Measurements from ENCODE around the gene CNOT2.
"Not testable (repeated sequence)": the region's sequence is repeated elsewhere in the genome, so short reads cannot be mapped to it uniquely, and the experiment has no call there.

CNOT2 gene

DNA sequence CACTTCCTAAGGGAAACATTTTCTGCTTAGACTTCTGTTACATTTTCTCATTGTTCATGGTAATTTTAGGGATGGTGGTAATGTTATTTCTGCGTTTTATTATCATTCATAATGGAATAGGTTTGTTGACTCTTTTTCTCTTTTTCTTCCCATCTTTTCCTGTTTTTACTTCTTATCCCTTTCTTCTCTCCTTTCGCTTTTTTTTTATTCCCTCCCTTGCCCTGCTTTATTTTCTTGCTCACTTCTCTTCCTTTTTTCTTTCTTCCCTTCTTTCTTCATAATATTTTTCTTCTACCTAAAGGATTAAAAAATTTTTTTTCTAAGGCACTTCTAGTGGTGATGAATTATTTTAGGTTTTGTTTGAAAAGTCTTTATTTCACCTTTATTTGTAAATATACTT, 45.6 kb downstream of the CNOT2 start:
- H3K9me3 Mint-ChIP-seq = no peaks in the 10 kb centered on the region
- no peak overlapping the region for H3K27ac Mint-ChIP-seq
- ATAC-seq (replicated peaks) = no peak
- no peaks in the 10 kb centered on the region for H3K27me3 Mint-ChIP-seq
- H3K4me3 Mint-ChIP-seq = no peak overlapping the region
- H3K36me3 Mint-ChIP-seq (ENCODE audit: insufficient read depth) = peaks cover 36% of the 10 kb centered on the region
- H3K4me1 Mint-ChIP-seq (ENCODE audit: low read depth in 2 of 2) = peaks cover 24 to 48% of the 10 kb centered on the region in 2 donors
- DNase-seq = no peak

- H3K4me1 Mint-ChIP-seq (ENCODE audit: low read depth in 2 of 2) = peaks cover 27 to 57% of the 10 kb centered on the region in 2 donors
- peaks cover 23% of the 10 kb centered on the region for H3K36me3 Mint-ChIP-seq (ENCODE audit: insufficient read depth)
- no peak overlapping the region for H3K4me3 Mint-ChIP-seq
- ATAC-seq (replicated peaks) (no peak), DNase-seq (no peak)
- no peaks in the 10 kb centered on the region for H3K9me3 Mint-ChIP-seq
- no peaks in the 10 kb centered on the region for H3K27me3 Mint-ChIP-seq
- peak overlapping the region; percentile 7 to 41 for H3K27ac Mint-ChIP-seq
These were observed 46.9 kb downstream of the CNOT2 start for GRCh38 chr12:70290116-70290515.

GRCh38 chr12:70292017-70292776, 49.0 kb downstream of the CNOT2 start:
- no peak for DNase-seq
- Mint-ChIP-seq H3K4me1 (ENCODE audit: low read depth in 2 of 2) (peaks cover 22 to 52% of the 10 kb centered on the region in 2 donors), H3K27ac (peak overlapping the region in 1 of 2 donors; percentile 16), H3K9me3 (no peaks in the 10 kb centered on the region), H3K36me3 (ENCODE audit: insufficient read depth) (peaks cover 17% of the 10 kb centered on the region), H3K27me3 (no peaks in the 10 kb centered on the region), H3K4me3 (no peak overlapping the region)
- ATAC-seq (replicated peaks) = no peak

DNA sequence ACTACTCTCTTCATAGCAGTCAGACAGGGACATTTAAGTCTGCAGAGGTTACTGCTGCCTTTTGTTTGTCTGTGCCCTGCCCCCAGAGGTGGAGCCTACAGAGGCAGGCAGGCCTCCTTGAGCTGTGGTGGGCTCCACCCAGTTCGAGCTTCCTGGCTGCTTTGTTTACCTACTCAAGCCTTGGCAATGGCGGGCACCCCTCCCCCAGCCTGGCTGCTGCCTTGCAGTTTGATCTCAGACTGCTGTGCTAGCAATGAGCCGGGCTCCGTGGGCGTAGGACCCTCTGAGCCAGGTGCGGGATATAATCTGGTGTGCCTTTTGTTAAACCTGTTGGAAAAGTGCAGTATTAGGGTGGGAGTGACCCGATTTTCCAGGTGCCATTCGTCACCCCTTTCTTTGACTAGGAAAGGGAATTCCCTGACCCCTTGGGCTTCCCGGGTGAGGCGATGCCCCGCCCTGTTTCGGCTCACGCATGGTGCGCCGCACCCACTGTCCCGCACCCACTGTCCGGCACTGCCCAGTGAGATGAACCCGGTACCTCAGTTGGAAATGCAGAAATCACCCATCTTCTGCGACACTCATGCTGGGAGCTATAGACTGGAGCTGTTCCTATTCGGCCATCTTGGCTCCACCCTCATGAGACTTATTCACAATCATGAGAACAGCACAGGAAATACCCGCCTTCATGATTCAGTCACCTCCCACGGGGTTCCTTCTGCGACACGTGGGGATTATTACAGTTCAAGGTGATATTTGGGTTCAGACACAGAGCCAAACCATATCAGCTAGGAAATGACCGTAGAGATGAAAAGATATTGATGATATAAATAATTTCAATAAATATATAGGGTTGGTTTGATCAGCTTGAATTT, 61.7 kb downstream of the CNOT2 start:
- H3K27me3 Mint-ChIP-seq; H3K9me3 Mint-ChIP-seq; H3K36me3 Mint-ChIP-seq (ENCODE audit: insufficient read depth): not testable (repeated sequence)
- DNase-seq (peak; percentile 10 to 26 (median 22)), ATAC-seq (replicated peaks) (peak; percentile 93)
- H3K4me3 Mint-ChIP-seq = peak overlapping the region; percentile 39 to 53
- H3K27ac Mint-ChIP-seq = peak overlapping the region in 1 of 2 donors; percentile 74
- peaks cover 27 to 57% of the 10 kb centered on the region in 2 donors for H3K4me1 Mint-ChIP-seq (ENCODE audit: low read depth in 2 of 2)

- Mint-ChIP-seq H3K4me1 (ENCODE audit: low read depth in 2 of 2) (peaks cover 29 to 60% of the 10 kb centered on the region in 2 donors), H3K4me3 (no peak overlapping the region), H3K36me3 (ENCODE audit: insufficient read depth) (peaks cover 7% of the 10 kb centered on the region), H3K27ac (no peak overlapping the region), H3K27me3 (no peaks in the 10 kb centered on the region), H3K9me3 (no peaks in the 10 kb centered on the region)
- ATAC-seq (replicated peaks) (no peak), DNase-seq (no peak)
These were observed 62.6 kb downstream of the CNOT2 start for GRCh38 chr12:70305794-70306193.

- peaks cover 7% of the 10 kb centered on the region for H3K36me3 Mint-ChIP-seq (ENCODE audit: insufficient read depth)
- ATAC-seq (replicated peaks) (no peak), DNase-seq (no peak)
- peaks cover 29 to 52% of the 10 kb centered on the region in 2 donors for H3K4me1 Mint-ChIP-seq (ENCODE audit: low read depth in 2 of 2)
- no peak overlapping the region for H3K4me3 Mint-ChIP-seq
- no peak overlapping the region for H3K27ac Mint-ChIP-seq
- no peaks in the 10 kb centered on the region for H3K9me3 Mint-ChIP-seq
- H3K27me3 Mint-ChIP-seq = no peaks in the 10 kb centered on the region
These were observed 63.4 kb downstream of the CNOT2 start for GRCh38 chr12:70306676-70307075.

- DNase-seq (no peak), ATAC-seq (replicated peaks) (no peak)
- Mint-ChIP-seq H3K9me3 (no peaks in the 10 kb centered on the region), H3K4me3 (no peak overlapping the region), H3K27ac (no peak overlapping the region), H3K4me1 (ENCODE audit: low read depth in 2 of 2) (peaks cover 28 to 47% of the 10 kb centered on the region in 2 donors), H3K36me3 (ENCODE audit: insufficient read depth) (peaks cover 11% of the 10 kb centered on the region), H3K27me3 (no peaks in the 10 kb centered on the region)
These were observed 64.6 kb downstream of the CNOT2 start for GRCh38 chr12:70307868-70308267.

GRCh38 chr12:70309348-70309747, 66.1 kb downstream of the CNOT2 start:
- ATAC-seq (replicated peaks) (no peak), DNase-seq (no peak)
- Mint-ChIP-seq H3K4me3 (no peak overlapping the region), H3K9me3 (no peaks in the 10 kb centered on the region), H3K27ac (no peak overlapping the region), H3K4me1 (ENCODE audit: low read depth in 2 of 2) (peaks cover 24 to 39% of the 10 kb centered on the region in 2 donors), H3K36me3 (ENCODE audit: insufficient read depth) (peaks cover 7% of the 10 kb centered on the region), H3K27me3 (no peaks in the 10 kb centered on the region)

GRCh38 chr12:70314145-70314544, 70.9 kb downstream of the CNOT2 start:
- H3K27ac Mint-ChIP-seq = peak overlapping the region; percentile 0 to 47
- no peaks in the 10 kb centered on the region for H3K27me3 Mint-ChIP-seq
- peaks cover 22 to 36% of the 10 kb centered on the region in 2 donors for H3K4me1 Mint-ChIP-seq (ENCODE audit: low read depth in 2 of 2)
- no peaks in the 10 kb centered on the region for H3K9me3 Mint-ChIP-seq
- H3K36me3 Mint-ChIP-seq (ENCODE audit: insufficient read depth) = peaks cover 7% of the 10 kb centered on the region
- DNase-seq (no peak), ATAC-seq (replicated peaks) (no peak)
- H3K4me3 Mint-ChIP-seq = no peak overlapping the region

GRCh38 chr12:70317781-70318180, 74.5 kb downstream of the CNOT2 start:
- peak overlapping the region in 1 of 2 donors; percentile 74 for H3K27ac Mint-ChIP-seq
- no peaks in the 10 kb centered on the region for H3K9me3 Mint-ChIP-seq
- DNase-seq = no peak
- peak overlapping the region in 1 of 2 donors; percentile 14 for H3K4me3 Mint-ChIP-seq
- H3K27me3 Mint-ChIP-seq = no peaks in the 10 kb centered on the region
- peaks cover 19 to 44% of the 10 kb centered on the region in 2 donors for H3K4me1 Mint-ChIP-seq (ENCODE audit: low read depth in 2 of 2)
- ATAC-seq (replicated peaks) = peak; percentile 74
- peaks cover 11% of the 10 kb centered on the region for H3K36me3 Mint-ChIP-seq (ENCODE audit: insufficient read depth)

DNA sequence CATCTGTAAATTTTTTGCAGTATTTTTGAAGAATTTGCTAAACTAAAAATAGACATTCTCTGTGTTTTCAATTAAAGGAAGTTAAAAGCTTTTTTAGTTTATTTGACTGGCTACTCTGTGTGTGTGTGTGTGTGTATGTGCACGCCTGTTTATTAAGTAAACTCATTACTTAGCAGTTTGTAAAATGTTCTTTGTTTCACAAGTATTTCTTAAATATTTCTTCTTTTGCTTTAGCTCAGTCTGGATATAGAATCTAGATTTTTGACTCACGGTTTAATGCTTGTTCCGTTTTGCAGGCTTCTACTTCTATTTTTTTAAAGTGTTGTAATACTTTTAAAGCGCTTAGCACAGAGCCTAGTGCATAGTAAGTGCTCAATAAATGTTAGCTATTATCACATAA, 76.4 kb downstream of the CNOT2 start:
- Mint-ChIP-seq H3K9me3 (no peaks in the 10 kb centered on the region), H3K4me1 (ENCODE audit: low read depth in 2 of 2) (peaks cover 19 to 42% of the 10 kb centered on the region in 2 donors), H3K36me3 (ENCODE audit: insufficient read depth) (peaks cover 16% of the 10 kb centered on the region), H3K27ac (no peak overlapping the region), H3K27me3 (no peaks in the 10 kb centered on the region), H3K4me3 (no peak overlapping the region)
- no peak for ATAC-seq (replicated peaks)
- no peak for DNase-seq

- Mint-ChIP-seq H3K9me3 (no peaks in the 10 kb centered on the region), H3K27ac (no peak overlapping the region), H3K4me1 (ENCODE audit: low read depth in 2 of 2) (peaks cover 11 to 29% of the 10 kb centered on the region in 2 donors), H3K36me3 (ENCODE audit: insufficient read depth) (peaks cover 14% of the 10 kb centered on the region), H3K4me3 (no peak overlapping the region), H3K27me3 (no peaks in the 10 kb centered on the region)
- ATAC-seq (replicated peaks) = no peak
- DNase-seq = no peak
These were observed 78.0 kb downstream of the CNOT2 start for GRCh38 chr12:70321191-70321590.

GRCh38 chr12:70327541-70327940, 84.3 kb downstream of the CNOT2 start:
- no peaks in the 10 kb centered on the region for H3K9me3 Mint-ChIP-seq
- no peak for DNase-seq
- H3K36me3 Mint-ChIP-seq (ENCODE audit: insufficient read depth) = peaks cover 12% of the 10 kb centered on the region
- peaks cover 7 to 30% of the 10 kb centered on the region in 2 donors for H3K4me1 Mint-ChIP-seq (ENCODE audit: low read depth in 2 of 2)
- H3K27me3 Mint-ChIP-seq = no peaks in the 10 kb centered on the region
- ATAC-seq (replicated peaks) = no peak
- H3K4me3 Mint-ChIP-seq = no peak overlapping the region
- peak overlapping the region in 1 of 2 donors; percentile 2 for H3K27ac Mint-ChIP-seq

All from effector memory CD8-positive, alpha-beta T cell (primary cell).